IMR-90 (cell line): Measurements from ENCODE around the gene MPPED1. TPM values are rescaled to one million over a fixed set of nuclear protein-coding genes. Genes with fewer than 3 reads are reported as not detected.

Experiments
- ATAC-seq: fragments of 200-7000 bp; cut with Tn5 transposase; 2 replicates; pipeline ENCODE4 v1.9.1; 2020; ENCODE audit warnings: low read depth, mild to moderate bottlenecking, moderate library complexity
- BruUV-seq: library from RNA; stranded (reverse); fragments of 400-500 nt; replicated peaks from 2 replicates; lab custom pipeline; 2021; lab: Mats Ljungman, UMichigan
- CTCF ChIA-PET: fragments of 300-600 bp; formaldehyde crosslinking; extraction: SDS; loops from one replicate; lab custom pipeline; 2021; ENCODE audit warnings: antibody characterized with exemption; lab: Yijun Ruan, JAX
- POLR2A ChIA-PET: fragments of 300-600 bp; sonication (Branson Sonifier 250); formaldehyde crosslinking; loops from one replicate; lab custom pipeline; 2022; ENCODE audit warnings: antibody characterized with exemption; ENCODE audit not compliant: unreplicated experiment; lab: Charles Lee
- DNase-seq: peaks from one replicate; pipeline ENCODE4 v3.0.0; 2013
- H2AFZ ChIP-seq: replicated peaks from 2 replicates; pipeline ENCODE3; 2013; ENCODE audit warnings: low read length, mild to moderate bottlenecking; ENCODE audit not compliant: poor library complexity
- H2AK5ac ChIP-seq: 2 replicates; pipeline ENCODE4 v1.6.1; 2013; ENCODE audit warnings: low read depth, low read length, inconsistent platforms
- H2AK9ac ChIP-seq: replicated peaks from 2 replicates; pipeline ENCODE3; 2013; ENCODE audit warnings: mild to moderate bottlenecking, low read depth, low read length, moderate library complexity; ENCODE audit not compliant: poor library complexity
- H2BK120ac ChIP-seq: 2 replicates; pipeline ENCODE4 v1.6.1; 2013; ENCODE audit warnings: low read depth, low read length, inconsistent platforms
- H2BK15ac ChIP-seq: 3 replicates; pipeline ENCODE4 v1.6.1; 2013; ENCODE audit warnings: low read depth, low read length, inconsistent platforms
- H2BK20ac ChIP-seq: 2 replicates; pipeline ENCODE4 v1.6.1; 2013; ENCODE audit warnings: low read depth, mild to moderate bottlenecking, inconsistent platforms, low read length, moderate library complexity
- H2BK5ac ChIP-seq: 2 replicates; pipeline ENCODE4 v1.6.1; 2013; ENCODE audit warnings: mild to moderate bottlenecking, low read depth, low read length, inconsistent platforms; ENCODE audit not compliant: poor library complexity, severe bottlenecking
- H3K14ac ChIP-seq: replicated peaks from 2 replicates; pipeline ENCODE4 v1.6.1; 2013; ENCODE audit warnings: low read depth, low read length, inconsistent platforms
- H3K18ac ChIP-seq: 2 replicates; pipeline ENCODE4 v1.6.1; 2013; ENCODE audit warnings: low read depth, low read length, control low read depth
- H3K23ac ChIP-seq: 2 replicates; pipeline ENCODE4 v1.6.1; 2013; ENCODE audit warnings: low read depth, low read length, inconsistent platforms
- H3K27ac ChIP-seq: 2 replicates; pipeline ENCODE4 v1.5.1; 2013; ENCODE audit warnings: mild to moderate bottlenecking, control low read depth, low read length; ENCODE audit not compliant: insufficient read depth
- H3K27me3 ChIP-seq: 2 replicates; pipeline ENCODE4 v1.6.1; 2013; ENCODE audit warnings: low read length; ENCODE audit not compliant: control insufficient read depth, insufficient read depth
- H3K36me3 ChIP-seq: 2 replicates; pipeline ENCODE4 v1.6.1; 2013; ENCODE audit warnings: low read length, mixed read lengths; ENCODE audit not compliant: control insufficient read depth, insufficient read depth
- H3K4ac ChIP-seq: 2 replicates; pipeline ENCODE4 v1.6.1; 2013; ENCODE audit warnings: low read depth, low read length, inconsistent platforms
- H3K4me1 ChIP-seq: 2 replicates; pipeline ENCODE4 v1.6.1; 2013; ENCODE audit warnings: low read length, mixed read lengths; ENCODE audit not compliant: control insufficient read depth, insufficient read depth
- H3K4me2 ChIP-seq: 2 replicates; pipeline ENCODE4 v1.6.1; 2013; ENCODE audit warnings: low read depth, mild to moderate bottlenecking, control low read depth, low read length, moderate library complexity
- H3K4me3 ChIP-seq: 2 replicates; pipeline ENCODE4 v1.5.1; 2013; ENCODE audit warnings: low read depth, mild to moderate bottlenecking, control low read depth, low read length, moderate library complexity; ENCODE audit not compliant: insufficient read depth
- H3K56ac ChIP-seq: 2 replicates; pipeline ENCODE4 v1.6.1; 2013; ENCODE audit warnings: low read length, inconsistent platforms; ENCODE audit not compliant: insufficient read depth; ENCODE audit errors: extremely low read depth
- H3K79me1 ChIP-seq, 2 experiments: 2 replicates each; pipeline ENCODE4 v1.6.1; 2013; ENCODE audit warnings: low read length in 2 of 2, inconsistent platforms in 1 of 2, low read depth in 1 of 2
- H3K9ac ChIP-seq: 2 replicates; pipeline ENCODE4 v1.6.1; 2013; ENCODE audit warnings: low read depth, low read length, control low read depth
- H3K9me1 ChIP-seq: 2 replicates; pipeline ENCODE4 v1.6.1; 2013; ENCODE audit warnings: low read length, inconsistent platforms; ENCODE audit not compliant: insufficient read depth
- H3K9me3 ChIP-seq: 2 replicates; pipeline ENCODE4 v1.6.1; 2013; ENCODE audit warnings: low read length; ENCODE audit not compliant: control insufficient read depth, insufficient read depth
- H4K20me1 ChIP-seq: 2 replicates; pipeline ENCODE4 v1.6.1; 2013; ENCODE audit warnings: low read length, inconsistent platforms; ENCODE audit not compliant: insufficient read depth
- H4K5ac ChIP-seq: 2 replicates; pipeline ENCODE4 v1.6.1; 2013; ENCODE audit warnings: mild to moderate bottlenecking, low read depth, low read length, control low read depth
- H4K8ac ChIP-seq, 2 experiments: 2 replicates each; pipeline ENCODE4 v1.6.1; 2013; ENCODE audit warnings: low read depth in 2 of 2, low read length in 2 of 2, control low read depth in 1 of 2, inconsistent platforms in 1 of 2
- H4K91ac ChIP-seq: 2 replicates; pipeline ENCODE4 v1.6.1; 2013; ENCODE audit warnings: low read depth, low read length, inconsistent platforms; ENCODE audit not compliant: insufficient read depth
- MAFK ChIP-seq: IDR thresholded peaks from 2 replicates; pipeline ENCODE4 v1.6.1; 2012; ENCODE audit warnings: low read depth, low read length, improper control_type of control experiment
- WGBS, 2 experiments: methylation state at CpG; one replicate each; pipeline versions ENCODE4 v1.1.5 to v1.1.7; 2013; ENCODE audit warnings: missing lambda C conversion rate in 2 of 2; ENCODE audit not compliant: insufficient read length in 1 of 2; ENCODE audit errors: extremely low coverage in 2 of 2; 5-methylcytosine and 5-hydroxymethylcytosine counted together
- dilution Hi-C: fragments of 300-500 bp; cut with HindIII; formaldehyde crosslinking; loops from one replicate; pipeline ENCODE4 v1.14.3; 2018; ENCODE audit warnings: low sequenced_read_pairs; ENCODE audit not compliant: unreplicated experiment
- in situ Hi-C: fragments of 300-500 bp; cut with MboI; formaldehyde crosslinking; loops from 3 replicates; pipeline ENCODE4 v1.14.3; 2019; ENCODE audit warnings: low sequenced_read_pairs, inconsistent platforms, mixed read lengths
- intact Hi-C: fragments of 100-400 bp; cut with micrococcal nuclease; formaldehyde crosslinking; loops from 2 replicates; pipeline ENCODE4 v1.10.0; 2022
- polyA plus RNA-seq, 3 experiments: library from polyadenylated mRNA; depleted of rRNA; stranded (reverse); fragments of >200 nt; gene quantifications; 2 replicates each; pipeline ENCODE4 v1.2.3, GENCODE V29; 2012; ENCODE audit warnings: low replicate concordance in 1 of 3
- total RNA-seq: library from RNA; depleted of rRNA; stranded (reverse); fragments of >200 nt; gene quantifications from 2 replicates; pipeline ENCODE4 v1.2.3, GENCODE V29; 2012

MPPED1 gene
- total and polyA plus RNA-seq, 2 of the 4 experiments (the other 2 are of a cell fraction), result not detected

- no peak for DNase-seq
- Histone ChIP-seq H3K27ac (no peak overlapping the region), H3K9ac (no peak overlapping the region), H3K18ac (no peak overlapping the region), H3K4ac (no peak overlapping the region), H2AK5ac (no peak overlapping the region), H4K5ac (no peak overlapping the region), H4K8ac (no peak overlapping the region), H2BK120ac (no peak overlapping the region), H3K36me3 (no peaks in the 10 kb centered on the region), H3K9me3 (no peaks in the 10 kb centered on the region), H3K4me2 (no peak overlapping the region), H3K9me1 (no peaks in the 10 kb centered on the region), H3K79me1 (no peaks in the 10 kb centered on the region), H4K91ac (no peak overlapping the region), H2BK20ac (no peak overlapping the region), H3K4me3 (no peak overlapping the region), H2BK5ac (no peak overlapping the region), H3K23ac (no peak overlapping the region), H2BK15ac (no peak overlapping the region), H2AK9ac (no peak overlapping the region), H3K56ac (no peak overlapping the region), H3K14ac (no peak overlapping the region), H3K27me3 (no peaks in the 10 kb centered on the region), H4K20me1 (no peaks in the 10 kb centered on the region), H2AFZ (no peak overlapping the region), H3K4me1 (no peaks in the 10 kb centered on the region)
- POLR2A ChIA-PET, result no interaction called here
- intact Hi-C loops, result no loop called here
- no peak for TF ChIP-seq MAFK
- BruUV-seq, result no TSS peak
- dilution Hi-C loops, result no loop called here
- CTCF ChIA-PET, result interaction anchor here (0.9 kb wide), 1 partner anchor 11 kb away, joined by 3 read pairs; no protein-coding TSS in a partner anchor
- in situ Hi-C loops, result no loop called here
- WGBS, 2 experiments, result no CpG with 5 or more reads among the region's 4 CpGs
- no peak for ATAC-seq
Measured at GRCh38 chr22:43531651-43532050, 119.8 kb downstream of the MPPED1 start.
